GM12878 (cell line): ENCODE data around the gene HIVEP1. TPM values are rescaled to one million over a fixed set of nuclear protein-coding genes. Genes with fewer than 3 reads are reported as not detected.

ENCODE experiments used
- ATAC-seq: fragments of 200-7000 bp; cut with Tn5 transposase; 3 replicates; pipeline ENCODE4 v1.9.1; 2020; ENCODE audit warnings: mild to moderate bottlenecking, moderate library complexity
- BruUV-seq: library from RNA; stranded (reverse); fragments of 400-500 nt; replicated peaks from 2 replicates; lab custom pipeline; 2021; lab: Mats Ljungman, UMichigan
- CTCF ChIA-PET: fragments of 300-600 bp; sonication (Branson Sonifier 250); formaldehyde crosslinking; extraction: SDS; loops from one replicate; lab custom pipeline; 2021; ENCODE audit warnings: inconsistent platforms; lab: Yijun Ruan, JAX
- POLR2A ChIA-PET: fragments of 350-600 bp; formaldehyde crosslinking; extraction: SDS; loops from one replicate; lab custom pipeline; 2021; ENCODE audit warnings: inconsistent platforms; lab: Charles Lee
- RAD21 ChIA-PET: fragments of 300-600 bp; sonication (Branson Sonifier 250); formaldehyde crosslinking; loops from one replicate; lab custom pipeline; 2023; ENCODE audit warnings: antibody characterized with exemption; ENCODE audit not compliant: unreplicated experiment; lab: Charles Lee
- SMC1A ChIA-PET: fragments of 300-600 bp; sonication (Branson Sonifier 250); formaldehyde crosslinking; loops from one replicate; lab custom pipeline; 2023; ENCODE audit not compliant: unreplicated experiment, uncharacterized antibody; lab: Charles Lee
- DNase-seq: peaks from one replicate; pipeline ENCODE4 v3.0.0-alpha.2; 2011; ENCODE audit warnings: low read depth, low spot score
- FAIRE-seq: peaks from 3 replicates; lab custom pipeline; 2011; peaks lifted over from hg19 to GRCh38; lab: Jason Lieb, UNC
- H2AFZ ChIP-seq: 2 replicates; pipeline ENCODE4 v1.6.0; 2011; ENCODE audit warnings: low read depth, low read length, control low read depth; ENCODE audit not compliant: control insufficient read depth
- H3K27ac ChIP-seq: 2 replicates; pipeline ENCODE4 v1.5.1; 2011; ENCODE audit warnings: control low read depth; ENCODE audit not compliant: control insufficient read depth, insufficient read depth
- H3K27me3 ChIP-seq, 2 experiments: replicated peaks in 1 of 2; 2 replicates each; pipeline versions ENCODE4 v1.6.0 to v1.6.1; 2011; ENCODE audit warnings: low read length in 1 of 2; ENCODE audit not compliant: control insufficient read depth in 2 of 2, insufficient read depth in 2 of 2
- H3K36me3 ChIP-seq, 2 experiments: 2 replicates each; pipeline ENCODE4 v1.5.1; 2011; ENCODE audit warnings: low read length in 1 of 2; ENCODE audit not compliant: control insufficient read depth in 2 of 2, insufficient read depth in 2 of 2
- H3K4me1 ChIP-seq: 2 replicates; pipeline ENCODE4 v1.6.1; 2011; ENCODE audit warnings: mild to moderate bottlenecking, low read length, moderate library complexity, mixed read lengths; ENCODE audit not compliant: control insufficient read depth, insufficient read depth
- H3K4me2 ChIP-seq: 2 replicates; pipeline ENCODE4 v1.6.0; 2011; ENCODE audit warnings: control low read depth; ENCODE audit not compliant: control insufficient read depth, insufficient read depth
- H3K4me3 ChIP-seq: fragments of 200-600 bp; sonication (generic); 2 replicates; pipeline ENCODE4 v1.5.1; 2016
- H3K79me2 ChIP-seq: 2 replicates; pipeline ENCODE4 v1.6.0; 2011; ENCODE audit warnings: low read length; ENCODE audit not compliant: control insufficient read depth, insufficient read depth
- H3K9ac ChIP-seq: 2 replicates; pipeline ENCODE4 v1.8.0; 2011; ENCODE audit warnings: low read length, control low read depth, mixed read lengths; ENCODE audit not compliant: control insufficient read depth, insufficient read depth
- H3K9me3 ChIP-seq: replicated peaks from 3 replicates; pipeline ENCODE4 v1.5.1; 2011; ENCODE audit warnings: mild to moderate bottlenecking, low read length; ENCODE audit not compliant: control insufficient read depth, insufficient read depth
- H4K20me1 ChIP-seq: 2 replicates; pipeline ENCODE4 v1.6.0; 2011; ENCODE audit not compliant: control insufficient read depth, insufficient read depth
- ATF7 ChIP-seq: fragments of 450-650 bp; IDR thresholded peaks from 2 replicates; pipeline ENCODE4 v1.6.1; 2016; ENCODE audit warnings: low read depth, mild to moderate bottlenecking
- BCLAF1 ChIP-seq: fragments of 450-650 bp; IDR thresholded peaks from 2 replicates; pipeline ENCODE4 v1.6.1; 2017; ENCODE audit warnings: antibody characterized with exemption, mild to moderate bottlenecking, moderate library complexity
- CHD1 ChIP-seq: IDR thresholded peaks from 2 replicates; pipeline ENCODE4 v1.6.1; 2012; ENCODE audit warnings: low read depth, low read length, improper control_type of control experiment
- CTCF ChIP-seq, 3 experiments: IDR thresholded peaks in 2 of 3; conservative IDR thresholded peaks in 1 of 3; 2 replicates each; pipeline ENCODE4 v1.5.1; 2011; ENCODE audit warnings: low read depth in 3 of 3, low read length in 3 of 3, mild to moderate bottlenecking in 3 of 3, control low read depth in 2 of 3, moderate library complexity in 2 of 3, inconsistent platforms in 1 of 3, mixed read lengths in 1 of 3; ENCODE audit not compliant: control insufficient read depth in 2 of 3, insufficient read depth in 1 of 3; ENCODE audit errors: extremely low read depth in 1 of 3
- IKZF1 ChIP-seq: fragments of 450-650 bp; conservative IDR thresholded peaks from 2 replicates; pipeline ENCODE4 v1.6.1; 2017; ENCODE audit warnings: antibody characterized with exemption, mild to moderate bottlenecking
- IRF3 ChIP-seq: fragments of 450-650 bp; IDR thresholded peaks from 2 replicates; pipeline ENCODE4 v1.6.1; 2014; ENCODE audit warnings: mild to moderate bottlenecking
- MTA2 ChIP-seq: fragments of 450-650 bp; IDR thresholded peaks from 2 replicates; pipeline ENCODE4 v1.6.1; 2016; ENCODE audit warnings: low read depth, mild to moderate bottlenecking, moderate library complexity
- MYC ChIP-seq: IDR thresholded peaks from 2 replicates; pipeline ENCODE4 v1.6.1; 2011; ENCODE audit warnings: mild to moderate bottlenecking, low read length, moderate library complexity, inconsistent platforms; ENCODE audit not compliant: insufficient read depth, insufficient replicate concordance, insufficient read length, severe bottlenecking
- POLR2A ChIP-seq: IDR thresholded peaks from 2 replicates; pipeline ENCODE4 v1.6.1; 2011; ENCODE audit warnings: low read depth, mild to moderate bottlenecking, low read length
- STAT3 ChIP-seq: IDR thresholded peaks from 2 replicates; pipeline ENCODE4 v1.6.1; 2011; ENCODE audit warnings: low read depth, low read length, improper control_type of control experiment
- ZBTB33 ChIP-seq: fragments of 450-650 bp; IDR thresholded peaks from 2 replicates; pipeline ENCODE4 v1.6.1; 2017; ENCODE audit warnings: mild to moderate bottlenecking
- ZBTB4 ChIP-seq: fragments of 450-650 bp; formaldehyde crosslinking; IDR thresholded peaks from 2 replicates; pipeline ENCODE4 v1.4.0; 2022; ENCODE audit warnings: mild to moderate bottlenecking, moderate library complexity
- ZNF217 ChIP-seq: fragments of 450-650 bp; IDR thresholded peaks from 2 replicates; pipeline ENCODE4 v1.6.1; 2017; ENCODE audit warnings: antibody characterized with exemption, mild to moderate bottlenecking
- WGBS: methylation state at CpG from one replicate; pipeline ENCODE4 v1.1.6; 2016; ENCODE audit warnings: low lambda C conversion rate; ENCODE audit not compliant: insufficient replicate concordance, insufficient coverage; ENCODE audit errors: missing lambda C conversion rate; 5-methylcytosine and 5-hydroxymethylcytosine counted together
- in situ Hi-C: fragments of 300-500 bp; cut with MboI; formaldehyde crosslinking; loops from 9 replicates; pipeline ENCODE4 v1.14.3; 2018; ENCODE audit warnings: mixed read lengths
- intact Hi-C: fragments of 100-400 bp; cut with micrococcal nuclease; formaldehyde crosslinking; loops from one replicate; pipeline ENCODE4 v1.14.2; 2022; ENCODE audit not compliant: unreplicated experiment
- polyA plus RNA-seq, 11 experiments: library from polyadenylated mRNA; depleted of rRNA in 4 of 11; unstranded in 6 of 11; stranded (reverse) in 5 of 11; fragments of >200 nt; fragmentation: Nextera tagmentation in 4 of 11; fragmentation: Illumina TruSeq in 1 of 11; extraction: Ambion mirVana in 4 of 11; extraction: Trizol in 1 of 11; gene quantifications; 1 replicate in 1 of 11; 2 replicates in 10 of 11; pipeline versions ENCODE4 v1.2.1 to v1.2.3, GENCODE V29; 2011 to 2016; ENCODE audit warnings: inconsistent platforms in 2 of 11, missing spikeins in 2 of 11, low read depth in 1 of 11
- total RNA-seq, 4 experiments: library from RNA; depleted of rRNA in 3 of 4; stranded (reverse); fragments of >200 nt in 3 of 4; fragmentation: Illumina TruSeq in 1 of 4; extraction: Trizol in 1 of 4; gene quantifications; 2 replicates each; pipeline versions ENCODE4 v1.2.1 to v1.2.3, GENCODE V29; 2013 to 2021

Gene HIVEP1
- total and polyA plus RNA-seq, 10 of the 15 experiments (the other 5 are each of a cell fraction or from before 2014, with no cell fraction given): 4.3 to 37.5 (median 21.6) TPM

- Histone ChIP-seq H3K4me2 (no peak overlapping the region), H3K4me3 (no peak overlapping the region), H3K27ac (no peak overlapping the region), H3K36me3 (no peaks in the 10 kb centered on the region), H3K9ac (no peak overlapping the region), H2AFZ (no peak overlapping the region), H3K4me1 (peaks cover 9% of the 10 kb centered on the region; the same call in 1 of the 2 replicates), H3K27me3 (no peaks in the 10 kb centered on the region), H3K79me2 (no peaks in the 10 kb centered on the region), H3K9me3 (no peaks in the 10 kb centered on the region), H4K20me1 (no peaks in the 10 kb centered on the region)
- in situ Hi-C loops: no loop called here
- SMC1A ChIA-PET: interaction anchor here (0.6 to 1.4 kb wide), 5 partner anchors 9 to 260 kb away, joined by 3 to 4 read pairs (median 3); no protein-coding TSS in a partner anchor
- intact Hi-C loops: no loop called here
- ATAC-seq (no peak), FAIRE-seq (no peak), DNase-seq (no peak)
- no TSS peak for BruUV-seq
- RAD21 ChIA-PET: no interaction called here
- CTCF ChIA-PET: interaction anchor here (0.7 kb wide), 1 partner anchor 350 kb away, joined by 3 read pairs; no protein-coding TSS in a partner anchor
- 67% methylated on average over 2 of the region's 2 CpGs for WGBS
- POLR2A ChIA-PET: interaction anchor here (0.9 kb wide), 1 partner anchor 9 kb away, joined by 3 read pairs; no protein-coding TSS in a partner anchor
- TF ChIP-seq ZNF217 (no peak), ZBTB4 (no peak), CHD1 (no peak), IKZF1 (no peak), ZBTB33 (no peak), POLR2A (no peak), MYC (no peak), ATF7 (no peak), MTA2 (no peak), STAT3 (no peak), CTCF (IDR thresholded peaks at IDR 0.05 in 2 of 3, conservative IDR thresholded peaks at IDR 0.05 in 1 of 3; ENCODE audit: control insufficient read depth in 2 of 3, extremely low read depth in 1 of 3, insufficient read depth in 1 of 3, low read depth in 3 of 3, low read length in 3 of 3) (no peak), IRF3 (no peak), BCLAF1 (no peak)
These were observed 46.6 kb upstream of the HIVEP1 start for GRCh38 chr6:11965499-11965898.
